ENCODE measurements around the gene GREB1.
A peak's percentile ranks its signal among the peaks of the same experiment; 100 is the strongest.

Gene GREB1

DNA sequence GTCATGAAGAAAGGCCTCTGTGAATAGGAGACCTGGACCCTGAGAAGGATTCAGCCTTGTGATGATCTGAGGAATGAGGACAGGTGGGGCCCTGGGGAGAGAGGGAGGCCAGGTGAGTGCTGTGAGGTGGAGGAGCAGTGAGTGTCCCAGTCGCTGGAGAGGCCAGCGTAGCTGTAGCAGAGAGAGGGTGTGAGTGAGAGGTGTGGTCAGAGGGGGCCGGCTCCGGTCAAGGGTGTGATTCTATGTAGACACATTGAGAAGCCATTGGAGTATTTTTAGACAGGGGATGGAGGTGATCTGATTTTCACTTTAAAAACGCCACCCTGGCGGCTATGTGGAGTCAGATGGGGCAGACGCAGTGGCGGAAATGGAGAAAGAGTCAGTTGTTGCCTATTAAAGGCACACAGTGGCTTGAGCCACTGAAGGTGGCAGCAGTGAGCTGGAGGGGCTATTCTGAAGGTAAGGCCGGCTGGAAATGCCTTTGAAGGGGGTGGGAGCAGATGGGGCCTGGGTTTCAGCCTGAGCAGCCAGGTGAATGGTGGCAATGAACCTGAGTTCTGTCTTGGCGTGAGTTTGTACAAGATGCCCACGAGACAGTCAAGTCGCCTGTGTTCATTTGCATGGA, 55.6 kb downstream of the GREB1 start:
- peaks cover 4% of the 10 kb centered on the region; the same call in 1 of the 2 replicates for H3K4me1 ChIP-seq
- TF ChIP-seq CTCF (IDR thresholded peaks at IDR 0.05; ENCODE audit: low read depth, low read length) = peak; percentile 35; the same call in 1 of the 2 replicates
- no peak overlapping the region for H3K4me3 ChIP-seq (ENCODE audit: low read depth, low read length)
- DNase-seq = no peak
- peaks cover 4% of the 10 kb centered on the region; the same call in 1 of the 2 replicates for H3K36me3 ChIP-seq
- no peaks in the 10 kb centered on the region for H3K9me3 ChIP-seq
- H3K27me3 ChIP-seq = no peaks in the 10 kb centered on the region

- peaks cover 4% of the 10 kb centered on the region; the same call in 1 of the 2 replicates for H3K36me3 ChIP-seq
- no peak for DNase-seq
- H3K4me3 ChIP-seq (ENCODE audit: low read depth, low read length) = no peak overlapping the region
- H3K9me3 ChIP-seq = no peaks in the 10 kb centered on the region
- H3K27me3 ChIP-seq = no peaks in the 10 kb centered on the region
- peaks cover 4% of the 10 kb centered on the region; the same call in 1 of the 2 replicates for H3K4me1 ChIP-seq
- no peak for TF ChIP-seq CTCF (IDR thresholded peaks at IDR 0.05; ENCODE audit: low read depth, low read length)
These were observed 56.3 kb downstream of the GREB1 start for GRCh38 chr2:11590193-11590592.

GRCh38 chr2:11591091-11591490, 57.2 kb downstream of the GREB1 start:
- Histone ChIP-seq H3K27me3 (no peaks in the 10 kb centered on the region), H3K4me1 (peaks cover 4% of the 10 kb centered on the region; the same call in 1 of the 2 replicates), H3K36me3 (peaks cover 4% of the 10 kb centered on the region; the same call in 1 of the 2 replicates), H3K4me3 (ENCODE audit: low read depth, low read length) (no peak overlapping the region), H3K9me3 (no peaks in the 10 kb centered on the region)
- TF ChIP-seq CTCF (IDR thresholded peaks at IDR 0.05; ENCODE audit: low read depth, low read length) = no peak
- no peak for DNase-seq

DNA sequence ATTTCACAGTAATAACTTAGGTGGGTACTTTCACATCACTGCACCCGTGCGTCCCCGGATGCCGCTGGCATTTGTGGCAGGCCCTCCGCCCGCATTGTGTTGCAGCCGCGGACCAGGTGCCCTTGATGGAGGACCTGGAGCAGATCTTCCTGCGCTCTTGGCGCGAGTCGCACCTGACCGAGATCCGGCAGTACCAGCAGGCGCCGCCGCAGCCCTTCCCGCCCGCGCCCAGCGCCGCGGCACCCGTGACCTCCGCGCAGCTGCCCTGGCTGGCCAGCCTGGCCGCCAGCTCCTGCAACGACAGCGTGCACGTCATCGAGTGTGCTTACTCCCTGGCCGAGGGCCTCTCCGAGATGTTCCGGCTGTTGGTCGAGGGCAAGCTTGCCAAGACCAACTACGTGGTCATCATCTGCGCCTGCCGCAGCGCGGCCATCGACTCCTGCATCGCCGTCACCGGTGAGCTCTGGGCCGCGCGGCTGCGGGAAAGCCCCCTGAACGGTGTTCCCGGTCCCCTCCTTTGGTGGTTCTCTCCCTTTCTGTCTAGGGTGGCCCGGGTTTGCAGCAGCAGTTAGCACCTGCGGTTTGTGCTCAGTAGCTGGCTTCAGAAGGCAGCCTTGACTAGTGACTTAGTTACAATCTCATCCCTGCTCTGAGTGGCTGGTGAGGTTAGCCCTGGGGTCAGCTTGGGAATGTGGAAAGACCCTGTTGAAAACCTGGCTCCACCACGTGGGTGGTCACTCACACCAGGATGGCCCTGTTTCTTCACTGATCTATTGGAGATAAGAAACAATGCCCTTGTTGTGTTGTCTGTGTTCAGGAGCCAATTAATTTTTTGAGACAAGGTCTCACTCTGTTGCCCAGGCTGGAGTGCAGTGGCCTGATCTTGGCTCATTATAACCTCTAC, 59.1 kb downstream of the GREB1 start:
- DNase-seq = no peak
- Histone ChIP-seq H3K4me3 (ENCODE audit: low read depth, low read length) (no peak overlapping the region), H3K4me1 (peaks cover 4% of the 10 kb centered on the region; the same call in 1 of the 2 replicates), H3K36me3 (peaks cover 8% of the 10 kb centered on the region), H3K9me3 (no peaks in the 10 kb centered on the region), H3K27me3 (no peaks in the 10 kb centered on the region)
- TF ChIP-seq CTCF (IDR thresholded peaks at IDR 0.05; ENCODE audit: low read depth, low read length) = no peak

GRCh38 chr2:11596801-11597200, 63.0 kb downstream of the GREB1 start:
- no peaks in the 10 kb centered on the region for H3K4me1 ChIP-seq
- no peak for DNase-seq
- no peak for TF ChIP-seq CTCF (IDR thresholded peaks at IDR 0.05; ENCODE audit: low read depth, low read length)
- H3K36me3 ChIP-seq = peaks cover 31% of the 10 kb centered on the region
- H3K27me3 ChIP-seq = no peaks in the 10 kb centered on the region
- H3K4me3 ChIP-seq (ENCODE audit: low read depth, low read length) = no peak overlapping the region
- no peaks in the 10 kb centered on the region for H3K9me3 ChIP-seq
